Prostate gland (tissue), 2 donors: ENCODE measurements around the gene PTGDS. TPM values are rescaled to one million over a fixed set of nuclear protein-coding genes. Genes with fewer than 3 reads are reported as not detected.

Experiments used
- DNase-seq: peaks from one replicate; pipeline ENCODE4 v3.0.0-alpha.2; 2019; ENCODE audit warnings: low spot score
- H3K27ac ChIP-seq, 2 donors: fragments of 200-600 bp; sonication (generic); 2 replicates each; pipeline ENCODE4 v1.5.1; 2017 to 2019
- H3K27me3 ChIP-seq: fragments of 200-600 bp; sonication (generic); replicated peaks from 2 replicates; pipeline ENCODE4 v1.5.1; 2019; ENCODE audit not compliant: insufficient read depth
- H3K36me3 ChIP-seq, 2 donors: fragments of 200-600 bp; sonication (generic); 1 replicate in 1 of 2; 2 replicates in 1 of 2; pipeline versions ENCODE4 v1.5.1 to v1.8.1; 2017 to 2019
- H3K4me1 ChIP-seq: fragments of 200-600 bp; sonication (generic); replicated peaks from 2 replicates; pipeline ENCODE4 v1.5.1; 2019
- H3K4me3 ChIP-seq, 2 donors: fragments of 200-600 bp; sonication (generic); 2 replicates each; pipeline ENCODE4 v1.5.1; 2017 to 2019
- H3K9me3 ChIP-seq: fragments of 200-600 bp; sonication (generic); 2 replicates; pipeline ENCODE4 v1.5.1; 2017
- CTCF ChIP-seq, 4 experiments: fragments of 200-600 bp in 2 of 4; fragments of 450-650 bp in 2 of 4; sonication (generic) in 2 of 4; IDR thresholded peaks; 1 replicate in 3 of 4; 2 replicates in 1 of 4; pipeline ENCODE4 v1.5.1; 2016 to 2019; ENCODE audit warnings: antibody characterized with exemption in 4 of 4, mild to moderate bottlenecking in 2 of 4, moderate library complexity in 2 of 4
- POLR2A ChIP-seq: fragments of 450-650 bp; IDR thresholded peaks from one replicate; pipeline ENCODE4 v1.6.1; 2016; ENCODE audit warnings: antibody characterized with exemption, mild to moderate bottlenecking
- POLR2AphosphoS5 ChIP-seq: sonication (generic); formaldehyde crosslinking; IDR thresholded peaks from one replicate; pipeline ENCODE4 v1.6.1; 2017; ENCODE audit warnings: antibody characterized with exemption
- WGBS: methylation state at CpG from one replicate; pipeline ENCODE4 v1.1.5; 2018; 5-methylcytosine and 5-hydroxymethylcytosine counted together
- intact Hi-C: fragments of 100-400 bp; cut with DNase I; formaldehyde crosslinking; loops from one replicate; pipeline ENCODE4 v1.14.2; 2022
- total RNA-seq, 2 donors: library from RNA; depleted of rRNA; stranded (reverse); fragments of >200 nt; gene quantifications; one replicate each; pipeline ENCODE4 v1.1.0, GENCODE V29; 2016

The PTGDS gene
- total RNA-seq, 2 donors from 2014 or later: 59.4 to 5,242 TPM

GRCh38 chr9:136990242-136990911 is 13.1 kb downstream of the PTGDS start:
- Histone ChIP-seq H3K4me3 (no peak overlapping the region), H3K27ac (no peak overlapping the region), H3K9me3 (no peaks in the 10 kb centered on the region), H3K27me3 (no peaks in the 10 kb centered on the region), H3K36me3 (no peaks in the 10 kb centered on the region), H3K4me1 (peaks cover 9% of the 10 kb centered on the region)
- no peak for DNase-seq
- 76% methylated on average over 10 of the region's 10 CpGs for WGBS
- TF ChIP-seq POLR2AphosphoS5: no peak
- no peak for TF ChIP-seq CTCF (IDR thresholded peaks at IDR 0.05)
- intact Hi-C loops: no loop called here

GRCh38 chr9:136991993-136992818 is 14.9 kb downstream of the PTGDS start, which contains the start of gene PAXX:
TSS of gene PAXX (plus strand) at chr9:136992422. CDS start at chr9:136992444, 22 bp downstream.
- no peaks in the 10 kb centered on the region for H3K27me3 ChIP-seq
- peak within 1 kb of the TSS; percentile 77 to 84 for H3K27ac ChIP-seq
- under 1% methylated on average over 86 of the region's 92 CpGs for WGBS
- peak; percentile 29 for TF ChIP-seq POLR2A
- TF ChIP-seq POLR2AphosphoS5: peak; percentile 21
- peak in 1 of 4 experiments; percentile 22 for TF ChIP-seq CTCF (IDR thresholded peaks at IDR 0.05)
- peaks cover 21% of the 10 kb centered on the region for H3K4me1 ChIP-seq
- no peaks in the 10 kb centered on the region for H3K9me3 ChIP-seq
- DNase-seq: peak; percentile 90
- H3K36me3 ChIP-seq: no peaks in the 10 kb centered on the region
- H3K4me3 ChIP-seq: peak within 1 kb of the TSS; percentile 66 to 68
- intact Hi-C loops: no loop called here

- H3K27me3 ChIP-seq: no peaks in the 10 kb centered on the region
- H3K4me3 ChIP-seq: peak overlapping the region; percentile 66 to 68
- intact Hi-C loops: no loop called here
- H3K4me1 ChIP-seq: peaks cover 21% of the 10 kb centered on the region
- no peaks in the 10 kb centered on the region for H3K36me3 ChIP-seq
- DNase-seq: no peak
- WGBS: 42% methylated on average over 18 of the region's 18 CpGs
- peak in 1 of 4 experiments; percentile 0 for TF ChIP-seq CTCF (IDR thresholded peaks at IDR 0.05)
- TF ChIP-seq POLR2A: no peak
- no peak for TF ChIP-seq POLR2AphosphoS5
- no peaks in the 10 kb centered on the region for H3K9me3 ChIP-seq
- peak overlapping the region; percentile 66 to 84 for H3K27ac ChIP-seq
These were observed 15.6 kb downstream of the PTGDS start for GRCh38 chr9:136992819-136993369.

- Histone ChIP-seq H3K9me3 (no peaks in the 10 kb centered on the region), H3K4me3 (no peak overlapping the region), H3K27me3 (no peaks in the 10 kb centered on the region), H3K4me1 (peaks cover 21% of the 10 kb centered on the region), H3K36me3 (no peaks in the 10 kb centered on the region), H3K27ac (no peak overlapping the region)
- no peak for TF ChIP-seq CTCF (IDR thresholded peaks at IDR 0.05)
- TF ChIP-seq POLR2A: no peak
- TF ChIP-seq POLR2AphosphoS5: no peak
- 80% methylated on average over 40 of the region's 54 CpGs for WGBS
- DNase-seq: no peak
- intact Hi-C loops: no loop called here
These were observed 17.0 kb downstream of the PTGDS start for GRCh38 chr9:136994180-136994887.
